ENCODE results near the gene RBM8A. TPM values are rescaled to one million over a fixed set of nuclear protein-coding genes. Genes with fewer than 3 reads are reported as not detected.

RBM8A gene
- total and polyA plus RNA-seq, 9 of the 15 experiments (the other 6 are each of a cell fraction or from before 2014, with no cell fraction given), result 215 to 1,035 (median 291) TPM

DNA sequence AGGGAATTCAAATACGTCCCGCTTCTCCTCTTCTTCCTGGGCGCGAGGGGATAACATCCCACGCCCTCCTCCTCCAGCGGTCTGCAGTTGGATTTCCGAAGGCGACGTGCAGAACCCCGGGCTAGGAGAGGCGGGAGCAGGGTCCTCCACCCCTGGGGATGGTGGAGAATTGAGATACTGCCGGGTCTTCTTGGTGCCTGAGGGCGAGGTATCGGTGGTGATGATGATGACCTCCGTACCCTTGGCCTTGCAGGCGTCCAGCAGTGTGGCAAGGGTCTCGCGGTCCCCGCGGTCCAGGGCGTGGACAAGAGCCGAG, 33.8 kb upstream of the RBM8A start:
- H3K9me1 ChIP-seq (ENCODE audit: control insufficient read depth, insufficient read depth, low read length), result no peaks in the 10 kb centered on the region
- BruUV-seq (replicated peaks), result no TSS peak
- no peak overlapping the region for H3K4me3 ChIP-seq
- DNase-seq (ENCODE audit: extremely low read depth in 1 of 4, low spot score in 3 of 4) (no peak), FAIRE-seq (no peak), ATAC-seq (no peak)
- H3K79me2 ChIP-seq (ENCODE audit: control insufficient read depth, insufficient read depth, low read length), result peaks cover 38% of the 10 kb centered on the region
- no peaks in the 10 kb centered on the region for H3K9me3 ChIP-seq (replicated peaks; ENCODE audit: control insufficient read depth, insufficient read depth, low read depth, low read length)
- H2AFZ ChIP-seq (ENCODE audit: low read depth, low read length), result no peak overlapping the region
- no peak overlapping the region for H3K27ac ChIP-seq (ENCODE audit: extremely low read depth, low read depth, low read length)
- intact Hi-C loops (cut with micrococcal nuclease), result no loop called here
- no peak overlapping the region for H3K9ac ChIP-seq (ENCODE audit: insufficient read depth in 1 of 2, low read depth in 2 of 2, low read length in 2 of 2)
- no peaks in the 10 kb centered on the region for H4K20me1 ChIP-seq (replicated peaks; ENCODE audit: control insufficient read depth, insufficient read depth, low read length)
- ChIA-PET CTCF (ENCODE audit: low intra/inter-chr PET ratio) (no interaction called here), POLR2A (interaction anchor here (4.0 kb wide), 1 partner anchor 30 kb away, joined by 50 read pairs; no protein-coding TSS in a partner anchor)
- H3K27me3 ChIP-seq (ENCODE audit: control insufficient read depth in 2 of 2, insufficient read depth in 2 of 2, low read length in 2 of 2), result no peaks in the 10 kb centered on the region; a peak in 1 of 5 replicates
- TF ChIP-seq ZNF41 (CRISPR knock-in tag; conservative IDR thresholded peaks at IDR 0.05), result no peak
- no peaks in the 10 kb centered on the region for H3K36me3 ChIP-seq (ENCODE audit: control insufficient read depth, insufficient read depth, low read length)
- no peak overlapping the region for H3K4me2 ChIP-seq (ENCODE audit: insufficient read depth, low read length)
- H3K4me1 ChIP-seq (replicated peaks in 1 of 2; ENCODE audit: control insufficient read depth in 2 of 2, insufficient read depth in 2 of 2, low read length in 2 of 2), result peaks cover 34 to 39% of the 10 kb centered on the region in 2 experiments; a peak in 4 of 5 replicates
- in situ Hi-C loops (cut with MboI), result no loop called here
- 60% methylated on average over 1 of the region's 22 CpGs for WGBS (ENCODE audit: insufficient coverage, low coverage, missing lambda C conversion rate)

DNA sequence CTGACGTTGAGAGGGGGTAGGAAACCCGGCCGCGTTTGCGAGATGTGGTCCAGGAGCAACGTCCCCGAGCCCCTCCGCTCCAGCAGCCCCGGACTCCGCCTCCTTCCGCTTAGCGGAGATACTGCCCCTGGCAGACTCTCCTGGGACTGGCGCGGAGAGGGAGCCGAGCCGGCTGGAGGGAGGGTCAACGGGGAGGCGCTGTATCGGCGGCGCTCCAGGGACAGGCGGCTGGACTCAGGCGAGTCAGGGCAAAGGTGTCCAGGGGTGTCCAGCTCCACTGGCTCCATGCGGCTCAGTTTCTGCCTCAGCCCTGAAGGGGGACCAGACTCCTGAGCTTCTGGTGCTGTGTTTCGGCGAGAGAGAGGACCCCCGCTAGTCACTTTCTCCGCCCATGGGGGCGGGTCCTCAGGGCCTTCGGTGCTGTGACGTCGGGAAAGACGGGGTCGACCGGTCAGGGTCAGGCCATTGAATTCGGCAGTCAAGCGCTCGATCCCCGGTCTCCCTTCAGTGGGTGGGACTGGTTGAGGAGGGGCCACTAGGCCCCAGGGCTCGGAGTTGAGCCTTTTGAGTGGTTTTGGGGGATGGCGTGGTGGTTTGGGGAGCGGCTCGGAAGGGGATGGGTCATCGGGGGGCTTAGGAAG, 33.3 kb upstream of the RBM8A start:
- POLR2A ChIA-PET, result no interaction called here
- intact Hi-C loops (cut with micrococcal nuclease) (no loop called here), in situ Hi-C loops (cut with MboI) (no loop called here)
- TF ChIP-seq, protein P1, sequence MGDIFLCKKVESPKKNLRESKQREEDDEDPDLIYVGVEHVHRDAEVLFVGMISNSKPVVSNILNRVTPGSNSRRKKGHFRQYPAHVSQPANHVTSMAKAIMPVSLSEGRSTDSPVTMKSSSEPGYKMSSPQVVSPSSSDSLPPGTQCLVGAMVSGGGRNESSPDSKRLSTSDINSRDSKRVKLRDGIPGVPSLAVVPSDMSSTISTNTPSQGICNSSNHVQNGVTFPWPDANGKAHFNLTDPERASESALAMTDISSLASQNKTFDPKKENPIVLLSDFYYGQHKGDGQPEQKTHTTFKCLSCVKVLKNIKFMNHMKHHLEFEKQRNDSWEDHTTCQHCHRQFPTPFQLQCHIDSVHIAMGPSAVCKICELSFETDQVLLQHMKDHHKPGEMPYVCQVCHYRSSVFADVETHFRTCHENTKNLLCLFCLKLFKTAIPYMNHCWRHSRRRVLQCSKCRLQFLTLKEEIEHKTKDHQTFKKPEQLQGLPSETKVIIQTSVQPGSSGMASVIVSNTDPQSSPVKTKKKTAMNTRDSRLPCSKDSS (IDR thresholded peaks at IDR 0.05; ENCODE audit: low read depth, partially characterized antibody), result no peak
- TF ChIP-seq JUNB (CRISPR knock-in tag; conservative IDR thresholded peaks at IDR 0.05), result no peak
- TF ChIP-seq ZBTB33 (CRISPR knock-in tag; IDR thresholded peaks at IDR 0.05), result peak; percentile 61
- no peaks in the 10 kb centered on the region for H3K9me1 ChIP-seq (ENCODE audit: control insufficient read depth, insufficient read depth, low read length)
- H3K4me3 ChIP-seq, result no peak overlapping the region
- H3K9ac ChIP-seq (ENCODE audit: insufficient read depth in 1 of 2, low read depth in 2 of 2, low read length in 2 of 2), result no peak overlapping the region
- H3K27ac ChIP-seq (ENCODE audit: extremely low read depth, low read depth, low read length), result no peak overlapping the region
- no peaks in the 10 kb centered on the region; a peak in 1 of 5 replicates for H3K27me3 ChIP-seq (ENCODE audit: control insufficient read depth in 2 of 2, insufficient read depth in 2 of 2, low read length in 2 of 2)
- no peak for FAIRE-seq
- H2AFZ ChIP-seq (ENCODE audit: low read depth, low read length), result no peak overlapping the region
- peaks cover 34 to 39% of the 10 kb centered on the region in 2 experiments; a peak in 4 of 5 replicates for H3K4me1 ChIP-seq (replicated peaks in 1 of 2; ENCODE audit: control insufficient read depth in 2 of 2, insufficient read depth in 2 of 2, low read length in 2 of 2)
- CTCF ChIA-PET (ENCODE audit: low intra/inter-chr PET ratio), result no interaction called here
- no peak overlapping the region for H3K4me2 ChIP-seq (ENCODE audit: insufficient read depth, low read length)
- no peaks in the 10 kb centered on the region for H3K36me3 ChIP-seq (ENCODE audit: control insufficient read depth, insufficient read depth, low read length)
- BruUV-seq (replicated peaks), result no TSS peak
- 83% methylated on average over 22 of the region's 44 CpGs for WGBS (ENCODE audit: insufficient coverage, low coverage, missing lambda C conversion rate)
- H4K20me1 ChIP-seq (replicated peaks; ENCODE audit: control insufficient read depth, insufficient read depth, low read length), result no peaks in the 10 kb centered on the region
- H3K9me3 ChIP-seq (replicated peaks; ENCODE audit: control insufficient read depth, insufficient read depth, low read depth, low read length), result no peaks in the 10 kb centered on the region
- peaks cover 37% of the 10 kb centered on the region for H3K79me2 ChIP-seq (ENCODE audit: control insufficient read depth, insufficient read depth, low read length)
- no peak for ATAC-seq
- no peak for DNase-seq (ENCODE audit: extremely low read depth in 1 of 4, low spot score in 3 of 4)

Data from K562 (cell line).